Mucosa of stomach (tissue), 1 donor: Measurements from ENCODE around the gene PEF1.

Source experiments
- H3K27me3 ChIP-seq: one replicate; pipeline ENCODE4 v1.7.0; 2013; ENCODE audit warnings: mild to moderate bottlenecking, low read length; ENCODE audit not compliant: control insufficient read depth, insufficient read depth
- H3K36me3 ChIP-seq: one replicate; pipeline ENCODE4 v1.7.0; 2013; ENCODE audit warnings: low read length; ENCODE audit not compliant: control insufficient read depth, insufficient read depth
- H3K4me1 ChIP-seq: one replicate; pipeline ENCODE4 v1.7.0; 2013; ENCODE audit warnings: mild to moderate bottlenecking, low read length; ENCODE audit not compliant: control insufficient read depth, insufficient read depth
- H3K4me3 ChIP-seq: one replicate; pipeline ENCODE4 v1.7.0; 2013; ENCODE audit warnings: low read length
- H3K9ac ChIP-seq: one replicate; pipeline ENCODE4 v1.7.0; 2013; ENCODE audit warnings: mild to moderate bottlenecking, low read length, moderate library complexity
- H3K9me3 ChIP-seq: one replicate; pipeline ENCODE4 v1.7.0; 2013; ENCODE audit warnings: mild to moderate bottlenecking, low read length, moderate library complexity; ENCODE audit not compliant: control insufficient read depth
- donor health status: Pancreatic carcinoma.

Gene PEF1

DNA sequence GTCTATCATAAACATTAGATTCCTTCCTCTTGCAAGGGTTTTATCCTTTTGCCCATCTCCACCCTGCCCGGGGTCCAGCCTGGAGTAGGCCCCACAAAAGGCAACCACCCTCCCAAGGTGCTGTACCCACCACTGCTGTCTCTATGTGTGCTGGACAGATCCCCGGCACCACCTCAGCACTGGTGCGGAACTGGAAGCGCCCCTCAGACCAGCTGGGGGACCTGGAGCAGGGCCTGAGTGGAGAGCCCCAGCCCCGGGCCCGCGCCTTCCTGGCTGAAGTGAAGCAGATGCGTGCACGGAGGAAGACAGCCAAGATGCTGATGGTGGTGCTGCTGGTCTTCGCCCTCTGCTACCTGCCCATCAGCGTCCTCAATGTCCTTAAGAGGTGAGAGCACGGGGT is 21.3 kb downstream of the PEF1 start:
- H3K9me3 ChIP-seq: no peaks in the 10 kb centered on the region
- H3K36me3 ChIP-seq: no peaks in the 10 kb centered on the region
- peaks cover 13% of the 10 kb centered on the region for H3K4me1 ChIP-seq
- no peak overlapping the region for H3K9ac ChIP-seq
- no peak overlapping the region for H3K4me3 ChIP-seq
- H3K27me3 ChIP-seq: peaks cover 12% of the 10 kb centered on the region

DNA sequence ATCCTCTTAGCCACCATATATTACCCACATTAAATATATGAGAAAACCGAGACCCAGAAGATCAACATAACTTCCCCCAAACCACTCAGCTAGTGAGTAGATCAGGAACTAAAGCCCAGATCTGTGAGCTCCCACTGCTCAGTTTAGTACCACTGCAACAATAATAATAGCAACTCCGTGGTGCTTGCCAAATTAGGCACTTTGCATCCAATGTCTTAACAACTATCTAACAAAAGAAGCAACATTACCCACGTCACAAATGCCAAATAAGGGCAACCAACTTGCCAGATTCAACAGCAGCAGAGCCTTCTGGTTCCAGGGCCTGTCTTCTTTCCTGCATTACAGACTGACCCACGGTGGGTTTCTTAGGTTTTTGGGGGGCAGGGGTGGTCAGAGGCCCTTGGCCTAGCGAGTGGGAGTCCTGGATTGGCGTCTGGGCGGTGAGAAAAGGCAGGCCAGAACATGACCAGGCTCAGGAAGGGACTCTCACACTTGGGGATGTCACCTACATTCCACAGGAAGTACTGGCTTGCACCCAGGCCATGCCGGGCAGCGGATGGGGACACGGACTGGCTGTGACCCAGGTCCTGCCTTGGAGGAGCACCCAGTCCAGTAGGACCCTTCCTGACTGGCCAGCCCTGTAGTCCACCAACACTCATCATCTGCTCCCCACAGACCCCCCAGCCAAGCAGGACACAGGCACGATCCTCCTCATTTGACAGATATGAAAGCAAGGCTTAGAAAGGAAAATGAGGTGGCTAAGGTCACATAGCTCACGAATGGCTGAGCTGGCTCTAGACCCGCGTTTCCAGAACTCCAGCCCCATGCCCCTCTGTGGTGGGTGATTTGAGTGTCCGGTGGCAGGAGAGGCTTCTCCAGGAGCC is 22.6 kb downstream of the PEF1 start:
- H3K4me1 ChIP-seq: peaks cover 6% of the 10 kb centered on the region
- no peaks in the 10 kb centered on the region for H3K9me3 ChIP-seq
- peaks cover 24% of the 10 kb centered on the region for H3K27me3 ChIP-seq
- no peak overlapping the region for H3K9ac ChIP-seq
- no peaks in the 10 kb centered on the region for H3K36me3 ChIP-seq
- no peak overlapping the region for H3K4me3 ChIP-seq

DNA sequence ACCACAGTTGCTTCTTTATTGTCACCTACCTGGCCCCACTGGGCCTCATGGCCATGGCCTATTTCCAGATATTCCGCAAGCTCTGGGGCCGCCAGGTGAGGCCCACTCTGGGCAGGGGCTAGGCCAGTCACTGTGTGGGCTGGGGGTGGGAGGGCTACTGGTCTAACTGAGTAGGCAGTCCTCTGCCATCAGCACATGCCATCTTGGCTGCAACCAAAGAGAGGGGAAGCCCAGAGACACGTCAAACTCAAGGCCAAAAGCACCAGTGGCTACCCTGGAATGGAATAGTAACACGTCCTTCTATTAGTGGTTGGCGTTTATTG is 23.2 kb downstream of the PEF1 start:
- Histone ChIP-seq H3K4me1 (peaks cover 5% of the 10 kb centered on the region), H3K27me3 (peaks cover 31% of the 10 kb centered on the region), H3K4me3 (no peak overlapping the region), H3K36me3 (no peaks in the 10 kb centered on the region), H3K9ac (no peak overlapping the region), H3K9me3 (no peaks in the 10 kb centered on the region)

DNA sequence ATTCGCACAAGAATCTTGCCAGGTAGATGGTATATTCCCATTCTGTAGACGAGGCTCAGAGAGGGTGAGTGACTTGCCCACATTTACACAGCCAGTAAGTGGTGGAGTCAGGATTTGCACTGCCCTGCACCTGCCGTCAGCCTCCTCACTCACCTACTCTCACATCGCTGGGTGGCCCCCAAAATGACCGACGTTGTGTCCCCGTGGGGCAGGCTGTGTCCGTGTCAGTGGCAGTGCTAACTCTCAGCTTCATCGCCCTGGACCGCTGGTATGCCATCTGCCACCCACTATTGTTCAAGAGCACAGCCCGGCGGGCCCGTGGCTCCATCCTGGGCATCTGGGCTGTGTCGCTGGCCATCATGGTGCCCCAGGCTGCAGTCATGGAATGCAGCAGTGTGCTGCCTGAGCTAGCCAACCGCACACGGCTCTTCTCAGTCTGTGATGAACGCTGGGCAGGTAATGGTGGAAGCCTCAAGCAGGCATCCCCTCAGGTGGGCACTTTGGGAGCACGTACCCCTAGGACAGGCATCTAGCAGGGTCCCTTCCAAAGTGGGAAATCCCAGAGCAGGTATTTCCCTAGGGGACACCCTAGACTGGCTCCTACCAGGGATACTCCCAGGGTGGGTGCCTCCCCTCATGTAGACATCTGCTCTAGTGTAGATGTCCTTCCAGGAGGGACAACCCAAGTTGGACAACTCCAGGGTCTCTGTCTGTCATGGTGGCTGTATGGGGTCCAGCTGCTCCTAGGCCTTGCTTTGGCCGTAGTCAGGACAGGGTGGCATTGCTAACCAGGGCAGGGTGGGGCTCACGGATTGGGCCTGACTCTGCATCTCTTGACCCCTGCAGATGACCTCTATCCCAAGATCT is 23.8 kb downstream of the PEF1 start:
- Histone ChIP-seq H3K4me1 (peaks cover 5% of the 10 kb centered on the region), H3K27me3 (peaks cover 36% of the 10 kb centered on the region), H3K4me3 (no peak overlapping the region), H3K9ac (no peak overlapping the region), H3K36me3 (no peaks in the 10 kb centered on the region), H3K9me3 (no peaks in the 10 kb centered on the region)

DNA sequence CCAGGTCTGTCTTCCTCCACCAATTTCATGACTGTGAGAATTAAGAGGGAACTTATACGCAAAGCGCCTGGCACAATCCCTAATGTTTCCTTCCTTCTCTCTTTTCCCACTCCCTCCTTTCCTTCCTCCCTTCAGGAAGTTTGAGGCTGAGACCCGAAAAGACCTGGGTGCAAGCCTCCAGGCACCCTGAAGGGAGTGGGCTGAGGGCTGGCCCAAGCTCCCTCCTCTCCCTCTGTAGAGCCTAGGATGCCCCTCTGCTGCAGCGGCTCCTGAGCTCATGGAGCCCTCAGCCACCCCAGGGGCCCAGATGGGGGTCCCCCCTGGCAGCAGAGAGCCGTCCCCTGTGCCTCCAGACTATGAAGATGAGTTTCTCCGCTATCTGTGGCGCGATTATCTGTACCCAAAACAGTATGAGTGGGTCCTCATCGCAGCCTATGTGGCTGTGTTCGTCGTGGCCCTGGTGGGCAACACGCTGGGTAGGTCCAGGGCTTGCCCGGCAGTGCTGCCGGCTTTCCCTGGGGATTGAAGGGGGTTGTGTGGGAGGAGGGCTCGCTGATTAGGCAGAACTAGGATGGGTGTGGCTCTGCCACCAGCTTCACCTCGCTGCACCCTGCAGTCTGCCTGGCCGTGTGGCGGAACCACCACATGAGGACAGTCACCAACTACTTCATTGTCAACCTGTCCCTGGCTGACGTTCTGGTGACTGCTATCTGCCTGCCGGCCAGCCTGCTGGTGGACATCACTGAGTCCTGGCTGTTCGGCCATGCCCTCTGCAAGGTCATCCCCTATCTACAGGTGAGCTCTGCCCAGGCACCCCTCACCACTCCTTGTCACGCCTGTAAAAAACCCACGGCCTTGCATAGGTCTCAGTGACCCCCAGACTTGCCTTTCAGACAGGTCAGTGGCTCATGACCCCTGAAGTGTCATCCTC is 25.5 kb downstream of the PEF1 start:
- Histone ChIP-seq H3K36me3 (no peaks in the 10 kb centered on the region), H3K4me1 (peaks cover 5% of the 10 kb centered on the region), H3K4me3 (no peak overlapping the region), H3K27me3 (peaks cover 45% of the 10 kb centered on the region), H3K9me3 (no peaks in the 10 kb centered on the region), H3K9ac (no peak overlapping the region)

DNA sequence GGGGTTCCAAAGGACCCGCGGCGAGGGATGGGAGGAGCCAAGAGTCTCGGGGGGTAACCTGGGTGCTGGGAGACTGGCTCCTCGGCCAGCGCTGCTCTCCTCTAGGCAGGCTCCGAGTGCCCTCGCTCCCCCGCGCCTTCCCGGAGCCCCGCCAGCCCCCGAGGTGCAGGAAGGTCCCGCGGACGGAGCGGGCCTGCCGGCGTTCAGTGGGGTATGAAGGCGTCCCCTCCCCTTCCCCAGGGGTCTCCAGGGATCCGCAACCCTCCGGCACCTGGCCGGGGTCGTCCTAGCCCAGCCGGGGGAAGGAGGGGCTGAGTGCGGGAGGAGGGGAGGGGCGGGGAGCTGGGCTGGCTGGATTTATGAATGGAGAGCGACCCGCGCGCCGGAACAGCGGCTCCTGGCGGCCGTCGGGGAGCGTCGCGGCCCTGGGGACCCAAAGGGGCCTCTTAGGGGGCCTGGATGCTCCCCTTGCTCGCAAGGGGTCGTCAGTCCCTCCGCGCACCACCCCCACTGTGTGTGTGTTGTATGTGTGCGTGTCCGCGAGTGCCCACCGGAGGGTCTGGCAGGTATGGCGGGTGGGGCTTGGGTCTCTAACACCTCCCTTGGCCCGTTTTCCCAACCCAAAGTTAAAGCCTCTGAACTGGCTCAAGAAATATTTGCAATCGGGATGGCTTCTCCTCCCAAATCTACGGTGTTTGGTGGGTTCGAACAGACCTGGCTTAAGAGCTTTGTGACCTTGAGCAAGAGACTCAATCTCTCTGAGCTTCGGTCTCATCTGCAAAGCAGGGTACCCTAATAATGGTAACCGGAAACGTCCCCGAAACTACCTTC is 26.5 kb downstream of the PEF1 start:
- Histone ChIP-seq H3K4me3 (no peak overlapping the region), H3K9ac (peak overlapping the region; percentile 34), H3K27me3 (peaks cover 45% of the 10 kb centered on the region), H3K9me3 (no peaks in the 10 kb centered on the region), H3K4me1 (peaks cover 7% of the 10 kb centered on the region), H3K36me3 (no peaks in the 10 kb centered on the region)

DNA sequence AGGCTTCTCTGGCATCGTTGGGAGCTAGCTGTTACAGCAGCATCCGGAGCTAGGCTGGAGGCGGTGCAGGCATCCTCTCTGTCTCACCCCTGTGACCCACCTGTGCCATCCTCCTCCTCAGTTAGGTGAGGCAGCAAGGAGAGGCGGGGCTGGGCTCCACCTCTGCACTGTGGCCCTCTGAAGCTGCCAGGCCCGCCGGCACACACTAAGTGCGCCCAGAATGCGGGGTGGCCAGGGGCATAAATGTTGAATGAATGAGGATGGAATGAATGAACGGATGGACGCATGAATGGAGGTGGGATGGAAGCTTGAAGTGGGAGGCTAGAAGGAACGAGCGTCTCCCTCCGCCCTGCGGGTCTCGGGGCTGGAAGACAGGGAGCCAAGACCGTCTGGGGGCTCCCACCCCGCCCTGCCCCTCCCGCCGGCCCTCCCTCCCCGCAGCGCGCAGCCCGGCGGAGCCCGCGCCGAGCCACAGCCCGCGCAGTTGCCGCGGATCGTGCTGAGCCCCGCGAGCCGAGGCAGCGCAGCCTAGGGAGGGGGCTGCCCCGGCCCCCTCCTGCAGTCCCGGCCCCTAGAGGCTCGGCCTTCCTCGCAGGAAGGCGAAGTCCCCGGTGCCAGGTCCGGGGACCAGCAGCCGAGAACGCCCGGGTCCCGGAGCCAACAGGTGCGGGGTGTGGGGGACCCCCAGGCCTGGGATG is 27.3 kb downstream of the PEF1 start, which contains the start of gene HCRTR1:
Gene HCRTR1 (plus strand): TSS at position 472 of the 698 bp plus-strand sequence. CDS start 1,504 bp downstream, outside the sequence.
- peaks cover 45% of the 10 kb centered on the region for H3K27me3 ChIP-seq
- no peaks in the 10 kb centered on the region for H3K36me3 ChIP-seq
- H3K4me3 ChIP-seq: no peak within 1 kb of the TSS
- H3K9me3 ChIP-seq: no peaks in the 10 kb centered on the region
- H3K9ac ChIP-seq: peak within 1 kb of the TSS; percentile 34
- peaks cover 7% of the 10 kb centered on the region for H3K4me1 ChIP-seq

DNA sequence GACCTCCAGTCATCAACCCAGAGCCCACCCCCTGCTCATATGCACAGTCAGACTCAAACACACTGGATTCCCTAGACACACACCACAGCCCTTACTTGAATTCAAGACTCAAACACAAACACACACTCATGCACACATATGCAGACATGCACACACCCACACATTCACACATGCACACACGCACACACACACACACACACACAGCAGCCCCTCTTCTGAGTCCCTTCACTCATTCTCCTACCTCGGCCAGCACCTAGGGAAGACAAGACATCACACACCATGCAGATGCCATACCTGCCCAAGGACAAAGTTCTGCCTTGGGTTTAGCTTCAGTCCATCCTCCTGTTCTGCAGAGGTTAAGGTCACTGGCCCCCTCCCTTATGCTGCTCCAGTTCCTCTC is 28.7 kb downstream of the PEF1 start:
- Histone ChIP-seq H3K36me3 (no peaks in the 10 kb centered on the region), H3K4me3 (no peak overlapping the region), H3K9ac (no peak overlapping the region), H3K9me3 (no peaks in the 10 kb centered on the region), H3K4me1 (peaks cover 7% of the 10 kb centered on the region), H3K27me3 (peaks cover 45% of the 10 kb centered on the region)

DNA sequence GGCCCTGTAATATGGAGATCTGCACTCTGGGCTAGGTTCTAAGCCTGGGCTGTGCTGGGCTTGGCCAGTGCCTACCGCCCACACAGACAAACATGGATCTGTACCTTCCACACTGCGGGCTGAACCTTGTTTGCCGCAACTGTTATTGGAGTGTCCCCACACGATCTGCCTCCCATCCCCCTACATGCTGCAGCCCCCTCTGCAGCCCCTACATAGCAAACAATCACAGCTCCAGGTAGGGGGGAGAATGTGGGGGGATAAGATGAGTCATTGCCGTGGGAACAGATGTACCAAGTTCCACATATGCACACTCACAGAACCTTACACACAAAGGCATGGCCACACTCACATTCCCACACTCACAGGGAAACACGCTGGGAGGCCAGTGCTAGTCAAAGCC is 29.3 kb downstream of the PEF1 start:
- Histone ChIP-seq H3K4me1 (peaks cover 7% of the 10 kb centered on the region), H3K9ac (no peak overlapping the region), H3K4me3 (no peak overlapping the region), H3K27me3 (peaks cover 45% of the 10 kb centered on the region), H3K9me3 (no peaks in the 10 kb centered on the region), H3K36me3 (no peaks in the 10 kb centered on the region)

DNA sequence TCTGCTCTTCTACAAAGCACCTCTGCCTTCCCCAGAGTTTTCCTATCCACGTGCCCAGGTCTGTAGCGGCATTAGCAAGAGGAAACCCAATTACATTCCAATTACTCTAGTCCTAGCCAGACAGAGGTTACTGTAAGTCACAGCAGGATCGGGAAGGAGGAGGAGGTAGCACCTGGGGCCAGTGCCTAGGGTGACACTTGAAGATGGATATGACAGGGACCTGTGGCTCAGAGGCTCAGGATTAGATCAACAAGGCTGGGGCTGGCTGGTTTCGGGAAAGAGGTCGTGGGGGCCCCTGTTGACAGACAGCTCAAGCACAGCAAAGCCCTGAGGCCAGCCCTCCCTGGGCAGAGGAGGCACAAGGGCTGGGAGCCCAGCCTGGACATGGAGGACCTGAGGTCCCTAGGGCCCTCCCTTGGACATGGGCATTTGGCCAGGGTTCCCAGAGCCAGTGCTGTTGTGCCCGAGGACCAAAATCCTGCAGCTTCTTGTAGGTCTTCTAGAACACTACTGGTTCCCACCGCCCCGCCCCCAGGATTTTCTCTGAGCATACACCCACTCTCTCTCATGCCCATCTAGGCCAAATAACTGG is 30.2 kb downstream of the PEF1 start:
- peaks cover 45% of the 10 kb centered on the region for H3K27me3 ChIP-seq
- H3K9ac ChIP-seq: no peak overlapping the region
- H3K9me3 ChIP-seq: no peaks in the 10 kb centered on the region
- no peaks in the 10 kb centered on the region for H3K36me3 ChIP-seq
- peaks cover 7% of the 10 kb centered on the region for H3K4me1 ChIP-seq
- H3K4me3 ChIP-seq: no peak overlapping the region
